Brain microvascular endothelial cell (primary cell): ENCODE measurements around the gene NKAP.

Source experiments
- DNase-seq: peaks from one replicate; pipeline ENCODE4 v3.0.0-alpha.2; 2020
- H3K27ac ChIP-seq: fragments of 250-450 bp; sonication (Bioruptor Pico); 2 replicates; pipeline ENCODE4 v1.5.1; 2020; ENCODE audit warnings: mild to moderate bottlenecking, moderate library complexity
- H3K27me3 ChIP-seq: fragments of 250-450 bp; sonication (Bioruptor Pico); replicated peaks from 2 replicates; pipeline ENCODE4 v1.5.1; 2020; ENCODE audit warnings: mild to moderate bottlenecking
- H3K36me3 ChIP-seq: fragments of 250-450 bp; sonication (Bioruptor Pico); replicated peaks from 2 replicates; pipeline ENCODE4 v1.5.1; 2020; ENCODE audit warnings: mild to moderate bottlenecking
- H3K4me3 ChIP-seq: 2 replicates; pipeline ENCODE4 v1.5.1; 2011; ENCODE audit warnings: low read depth, mild to moderate bottlenecking, control low read depth, low read length, moderate library complexity
- CTCF ChIP-seq: IDR thresholded peaks from 2 replicates; pipeline ENCODE4 v1.5.1; 2011; ENCODE audit warnings: low read depth, mild to moderate bottlenecking, moderate library complexity, low read length, control low read depth, inconsistent platforms; ENCODE audit errors: missing control alignments
- in situ Hi-C: cut with HindIII; loops from 2 replicates; pipeline ENCODE4 v1.10.0; 2017; ENCODE audit warnings: low sequenced_read_pairs, low pct_ligation_motif_present

Gene NKAP

GRCh38 chrX:119887721-119888425 lies 55.7 kb downstream of the NKAP start:
- H3K27ac ChIP-seq, result no peak overlapping the region
- H3K27me3 ChIP-seq, result no peaks in the 10 kb centered on the region
- no peaks in the 10 kb centered on the region for H3K36me3 ChIP-seq
- H3K4me3 ChIP-seq, result peak overlapping the region; percentile 42
- in situ Hi-C loops, result no loop called here
- TF ChIP-seq CTCF, result peak; percentile 76
- peak; percentile 29 for DNase-seq

- no peak overlapping the region for H3K27ac ChIP-seq
- no peak for TF ChIP-seq CTCF
- in situ Hi-C loops, result no loop called here
- H3K36me3 ChIP-seq, result no peaks in the 10 kb centered on the region
- no peaks in the 10 kb centered on the region for H3K27me3 ChIP-seq
- no peak for DNase-seq
- no peak overlapping the region for H3K4me3 ChIP-seq
Observed at GRCh38 chrX:119885554-119886428, 57.8 kb downstream of the NKAP start.

GRCh38 chrX:119880552-119881437 lies 62.8 kb downstream of the NKAP start:
- Histone ChIP-seq H3K36me3 (no peaks in the 10 kb centered on the region), H3K4me3 (no peak overlapping the region), H3K27ac (no peak overlapping the region), H3K27me3 (no peaks in the 10 kb centered on the region)
- peak; percentile 55 for DNase-seq
- in situ Hi-C loops, result no loop called here
- TF ChIP-seq CTCF, result peak; percentile 75

- H3K36me3 ChIP-seq, result no peaks in the 10 kb centered on the region
- no peaks in the 10 kb centered on the region for H3K27me3 ChIP-seq
- no peak overlapping the region for H3K4me3 ChIP-seq
- H3K27ac ChIP-seq, result no peak overlapping the region
- TF ChIP-seq CTCF, result no peak
- DNase-seq, result no peak
- in situ Hi-C loops, result no loop called here
Observed at GRCh38 chrX:119880076-119880475, 63.5 kb downstream of the NKAP start.

GRCh38 chrX:119878740-119879139 lies 64.8 kb downstream of the NKAP start:
- no peak for TF ChIP-seq CTCF
- no peaks in the 10 kb centered on the region for H3K27me3 ChIP-seq
- DNase-seq, result no peak
- H3K27ac ChIP-seq, result no peak overlapping the region
- no peak overlapping the region for H3K4me3 ChIP-seq
- no peaks in the 10 kb centered on the region for H3K36me3 ChIP-seq
- in situ Hi-C loops, result no loop called here
